NCI-H446 treated with DMSO at 0.1 percent for 48 hours (cell line): ENCODE data around the gene ORMDL3.
"Not testable (repeated sequence)": the region's sequence is repeated elsewhere in the genome, so short reads cannot be mapped to it uniquely, and the experiment has no call there.

Source experiments
- DNase-seq: peaks from one replicate; lab custom pipeline; 2025; lab: John Stamatoyannopoulos, UW

Gene ORMDL3

GRCh38 chr17:39949028-39949427 lies 21.6 kb upstream of the ORMDL3 start:
- DNase-seq: no peak

GRCh38 chr17:39948489-39948828 lies 21.1 kb upstream of the ORMDL3 start:
- DNase-seq: not testable (repeated sequence)

DNA sequence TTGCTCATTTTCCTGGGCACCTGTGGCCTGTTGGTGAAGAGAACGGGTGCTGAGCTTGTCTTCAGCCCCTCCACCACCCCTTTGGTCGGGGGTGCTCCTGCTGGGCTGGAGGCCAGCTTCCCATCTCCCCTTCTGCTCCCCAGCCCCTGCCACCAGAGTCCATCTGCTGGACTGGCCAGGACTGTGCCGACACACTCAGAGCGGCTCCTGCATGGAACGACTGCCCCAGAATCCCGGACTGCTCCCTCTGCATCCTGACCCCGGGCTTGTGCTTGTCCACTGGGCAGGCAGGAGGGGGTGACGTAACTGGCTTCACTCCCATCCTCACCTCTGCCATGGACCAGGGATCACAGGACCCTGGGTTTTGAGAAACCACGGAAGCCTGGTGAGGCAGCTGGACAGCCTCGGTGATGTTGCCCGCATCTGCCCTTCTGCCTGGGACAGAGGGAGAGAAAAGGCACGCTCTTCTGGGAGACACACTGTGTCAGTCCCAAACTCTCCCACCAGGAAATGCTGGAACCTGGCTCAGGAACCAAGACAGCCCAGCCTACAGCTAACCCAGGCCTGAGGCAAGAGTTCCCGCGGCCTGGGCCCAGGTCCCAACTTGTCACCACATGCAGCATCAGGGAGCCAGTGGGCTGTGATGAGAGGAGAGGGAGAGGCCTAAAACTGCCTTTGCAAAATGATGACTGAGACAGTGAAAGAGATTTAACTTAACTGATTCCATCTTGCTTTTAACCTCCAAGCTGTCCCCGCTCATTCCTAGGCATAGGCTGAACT lies 19.3 kb upstream of the ORMDL3 start:
- no peak for DNase-seq

GRCh38 chr17:39944393-39944711 lies 17.0 kb upstream of the ORMDL3 start:
- no peak for DNase-seq

DNA sequence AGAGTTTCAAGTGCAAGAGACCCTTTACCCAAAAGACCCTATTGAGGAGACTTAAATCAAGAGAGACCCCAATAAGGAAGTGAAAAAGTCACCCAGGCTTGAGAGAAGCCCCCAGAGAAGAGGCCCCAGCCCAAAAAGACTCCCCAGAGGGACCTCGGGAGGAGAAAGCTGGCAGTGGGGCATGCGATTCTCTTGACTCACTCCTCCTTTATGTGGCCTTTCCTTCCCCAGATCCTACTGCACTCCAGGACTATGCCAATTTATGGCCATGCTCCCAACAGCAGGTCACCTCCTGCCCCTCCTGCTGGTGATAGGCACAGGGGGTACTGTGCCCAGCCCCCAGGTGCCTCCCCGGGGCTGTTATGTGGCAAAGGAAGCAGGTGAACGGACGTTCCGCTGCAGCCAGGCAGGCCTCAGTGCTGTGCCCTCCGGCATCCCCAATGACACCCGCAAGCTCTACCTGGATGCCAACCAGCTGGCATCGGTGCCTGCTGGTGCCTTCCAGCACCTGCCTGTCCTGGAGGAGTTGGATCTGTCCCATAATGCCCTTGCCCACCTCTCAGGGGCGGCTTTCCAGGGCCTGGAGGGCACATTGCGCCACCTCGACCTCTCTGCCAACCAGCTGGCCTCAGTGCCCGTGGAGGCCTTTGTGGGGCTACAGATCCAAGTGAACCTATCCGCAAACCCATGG lies 16.4 kb upstream of the ORMDL3 start:
- DNase-seq: no peak

DNA sequence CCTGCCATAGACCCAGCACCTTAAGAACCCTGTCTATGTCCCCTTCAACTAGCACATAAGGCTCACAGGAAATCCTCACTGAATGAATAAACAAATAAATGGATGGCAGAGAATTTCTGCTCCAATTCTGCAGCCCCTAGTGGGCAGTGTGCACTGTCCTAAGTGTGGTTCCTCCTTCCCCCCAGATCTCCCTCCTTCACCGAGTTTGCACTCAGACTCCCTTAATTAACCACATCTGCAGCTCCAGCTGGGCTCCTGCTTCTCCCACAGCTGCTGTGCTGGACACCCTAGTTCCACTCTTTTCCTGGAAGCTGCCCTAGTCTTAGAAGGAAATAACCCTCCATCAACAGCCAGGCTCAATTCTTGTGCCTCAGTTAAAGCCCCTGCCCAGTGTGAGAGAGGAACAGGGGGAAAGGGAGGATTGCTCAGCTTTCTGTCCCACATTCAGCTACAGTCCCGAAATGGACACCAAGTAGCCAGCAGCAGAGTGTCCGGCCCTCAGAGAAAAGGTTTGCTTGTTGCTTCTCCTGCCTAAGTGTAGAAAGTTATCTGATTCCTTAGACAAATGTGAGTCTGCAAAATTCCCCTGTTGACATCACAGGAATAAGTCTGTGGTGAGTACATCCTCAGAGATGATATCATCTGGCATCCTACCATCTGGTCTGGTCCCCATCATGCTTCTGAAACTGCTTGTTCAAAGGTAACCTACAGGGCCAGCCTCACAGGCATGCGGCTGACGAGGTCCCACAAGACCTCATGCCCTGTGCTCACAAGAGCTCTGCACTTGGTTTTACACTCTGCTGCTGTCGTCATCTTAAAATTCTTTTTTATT lies 12.4 kb upstream of the ORMDL3 start:
- no peak for DNase-seq

GRCh38 chr17:39939106-39939505 lies 11.7 kb upstream of the ORMDL3 start:
- DNase-seq: no peak

DNA sequence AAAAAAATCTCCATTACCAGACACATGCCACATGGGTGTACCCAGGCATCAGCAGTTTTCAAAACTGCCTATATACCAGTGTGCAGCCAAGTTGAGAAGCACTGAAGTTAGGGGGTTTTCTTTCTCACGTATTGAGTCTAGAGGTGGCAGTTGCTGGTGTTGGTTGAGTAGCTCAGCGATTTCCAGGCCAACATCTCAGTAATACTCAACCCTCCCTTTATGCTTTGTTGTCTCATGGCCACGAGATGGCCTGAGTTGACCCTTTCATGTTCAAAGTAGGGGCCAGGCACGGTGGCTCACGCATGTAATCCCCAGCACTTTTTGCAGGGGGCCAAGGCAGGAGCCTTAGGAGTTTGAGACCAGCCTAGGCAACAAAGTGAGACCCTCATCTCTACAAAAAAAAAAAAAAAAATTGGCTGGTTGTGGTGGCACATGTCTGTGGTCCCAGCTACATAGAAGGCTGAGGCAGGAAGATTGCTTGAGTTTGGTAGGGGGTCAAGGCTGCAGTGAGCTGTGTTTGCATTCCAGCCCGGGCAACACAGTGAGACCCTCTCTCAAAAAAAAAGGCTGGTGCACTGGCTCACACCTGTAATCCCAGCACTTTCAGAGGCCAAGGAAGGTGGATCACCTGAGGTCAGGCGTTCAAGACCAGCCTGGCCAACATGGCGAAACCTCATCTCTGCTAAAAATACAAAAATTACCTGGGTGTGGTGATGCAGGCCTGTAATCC lies 10.9 kb upstream of the ORMDL3 start:
- DNase-seq: no peak

DNA sequence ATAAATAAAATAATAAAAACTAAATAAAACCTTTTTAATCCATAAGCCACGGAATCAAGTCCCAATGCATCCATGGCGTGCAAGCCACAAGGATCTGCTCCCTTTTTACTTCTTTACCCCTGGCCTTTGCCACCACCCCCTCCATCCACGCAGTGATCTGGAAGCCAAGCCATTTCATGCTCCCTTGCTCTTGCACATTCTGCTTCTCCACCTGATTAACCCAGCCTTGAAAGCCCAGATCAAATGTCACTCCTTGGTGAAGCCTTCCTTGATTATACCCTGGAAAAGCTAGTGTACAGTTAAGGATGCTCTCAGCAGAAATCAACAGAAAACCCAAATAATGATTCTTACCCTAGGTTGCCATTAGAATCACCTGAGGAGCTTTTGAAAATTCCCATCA lies 10.0 kb upstream of the ORMDL3 start:
- no peak for DNase-seq

- DNase-seq: no peak
Observed at GRCh38 chr17:39935909-39936308, 8.5 kb upstream of the ORMDL3 start.

DNA sequence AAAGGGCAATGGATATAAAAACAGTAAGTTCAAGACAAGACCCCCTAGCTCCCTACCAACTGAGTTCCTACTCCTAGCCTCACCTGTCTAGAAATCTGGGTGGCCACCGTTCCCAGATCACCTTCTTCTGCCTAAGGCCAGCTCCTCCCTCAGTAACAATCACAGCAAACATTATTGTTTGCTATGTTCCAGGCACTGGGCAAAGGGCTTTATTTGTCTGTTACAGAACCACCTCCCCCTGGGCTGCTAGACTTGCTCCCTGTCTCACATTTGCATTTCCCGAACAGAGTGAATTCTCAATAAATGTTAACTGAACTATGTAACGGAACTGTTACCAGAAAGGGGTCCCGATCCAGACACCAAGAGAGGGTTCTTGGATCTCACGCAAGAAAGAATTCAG lies 6.9 kb upstream of the ORMDL3 start:
- DNase-seq: no peak

DNA sequence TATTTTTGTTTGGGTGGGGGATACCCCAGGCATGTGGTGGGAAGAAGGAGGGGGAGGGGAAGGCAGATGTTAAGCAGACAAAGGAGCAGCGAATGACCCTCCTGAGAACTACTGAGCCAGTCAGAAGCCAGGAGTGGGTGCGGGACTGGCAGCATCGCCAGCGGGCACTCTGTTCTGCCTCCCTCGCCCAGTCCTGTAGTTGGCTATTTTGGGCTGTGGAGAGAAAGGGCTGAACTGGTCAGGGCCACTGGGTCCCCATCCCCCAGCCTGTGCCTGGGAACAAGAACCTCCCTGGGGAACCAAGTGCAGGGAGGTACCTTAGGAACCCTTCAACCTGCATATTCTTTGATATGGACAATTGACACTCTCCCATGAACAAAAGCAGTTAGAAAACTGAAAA lies 6.5 kb upstream of the ORMDL3 start:
- DNase-seq: no peak

GRCh38 chr17:39929646-39930407 lies 2.4 kb upstream of the ORMDL3 start:
- no peak for DNase-seq

DNA sequence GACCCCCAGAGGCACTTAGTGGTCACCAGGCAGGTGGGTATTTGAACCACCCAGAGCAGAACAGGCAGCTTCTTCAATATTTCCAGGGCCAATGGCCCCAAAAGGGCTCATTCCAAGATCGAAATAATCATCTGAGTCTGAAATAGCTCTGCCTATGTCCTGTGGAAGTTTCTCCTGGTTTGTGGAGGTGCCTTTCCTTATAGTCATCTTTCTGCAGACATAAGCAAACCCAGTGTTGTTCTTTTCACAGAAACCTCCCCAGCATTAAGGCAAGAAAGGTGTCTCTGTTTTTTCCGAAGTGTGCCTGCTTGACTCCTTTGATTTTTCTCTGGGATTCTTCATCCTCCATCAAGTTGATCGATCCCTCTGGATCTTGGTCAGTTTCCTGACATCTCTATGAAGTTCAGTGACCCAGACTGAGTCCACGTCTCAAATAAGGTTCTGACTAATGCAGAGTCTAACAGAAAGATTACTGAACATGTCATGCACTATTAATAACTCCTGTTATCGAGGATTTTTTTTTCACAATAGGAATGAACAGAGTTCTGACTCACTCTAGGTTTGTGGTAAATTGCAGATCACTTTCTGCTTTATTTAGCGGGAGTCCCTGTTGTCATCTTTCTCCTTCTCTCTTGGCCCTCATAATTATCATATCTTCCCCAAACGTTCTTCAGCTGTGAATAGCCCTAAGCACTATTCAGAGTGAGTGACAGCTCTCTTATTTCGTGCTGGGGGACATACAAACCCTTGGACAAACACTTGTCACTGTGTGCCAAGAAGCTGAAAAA lies 1.7 kb upstream of the ORMDL3 start:
- DNase-seq: no peak

- DNase-seq: no peak
Observed at GRCh38 chr17:39927929-39928857, 792 bp upstream of the ORMDL3 start.

- DNase-seq: no peak
Observed at GRCh38 chr17:39926588-39927100, 757 bp downstream of the ORMDL3 start.

- no peak for DNase-seq
Observed at GRCh38 chr17:39926135-39926587, 1.2 kb downstream of the ORMDL3 start.

- no peak for DNase-seq
Observed at GRCh38 chr17:39925282-39926134, 1.9 kb downstream of the ORMDL3 start.
